GM12873 (cell line): Measurements from ENCODE around the gene CCR9.

Experiments used
- TF ChIP-seq, protein P1 (sequence below): IDR thresholded peaks from 2 replicates; pipeline ENCODE4 v1.5.1; 2012; ENCODE audit warnings: low read depth, mild to moderate bottlenecking, moderate library complexity, low read length, control low read depth; ENCODE audit not compliant: insufficient read depth; ENCODE audit errors: missing control alignments

The CCR9 gene

DNA sequence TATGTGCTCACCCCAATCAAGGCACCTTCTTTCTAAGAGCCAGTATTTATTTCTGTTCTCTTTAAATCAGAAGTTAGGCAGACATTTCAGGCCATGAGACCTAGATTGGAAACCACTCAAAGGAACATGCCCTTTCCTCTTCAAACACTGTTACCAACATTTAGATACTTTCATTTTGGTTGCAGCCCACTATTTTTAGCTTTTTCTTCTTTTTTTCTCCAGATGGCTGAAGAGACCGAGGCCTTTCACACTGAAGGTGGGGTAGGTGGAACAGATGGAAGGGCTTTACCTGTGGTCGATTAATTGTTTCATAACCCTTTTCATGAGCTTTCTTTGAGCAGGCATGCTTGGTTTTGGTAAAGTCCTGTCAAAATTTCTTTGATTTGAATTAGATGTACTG, 33.5 kb upstream of the CCR9 start:
- TF ChIP-seq, protein P1, sequence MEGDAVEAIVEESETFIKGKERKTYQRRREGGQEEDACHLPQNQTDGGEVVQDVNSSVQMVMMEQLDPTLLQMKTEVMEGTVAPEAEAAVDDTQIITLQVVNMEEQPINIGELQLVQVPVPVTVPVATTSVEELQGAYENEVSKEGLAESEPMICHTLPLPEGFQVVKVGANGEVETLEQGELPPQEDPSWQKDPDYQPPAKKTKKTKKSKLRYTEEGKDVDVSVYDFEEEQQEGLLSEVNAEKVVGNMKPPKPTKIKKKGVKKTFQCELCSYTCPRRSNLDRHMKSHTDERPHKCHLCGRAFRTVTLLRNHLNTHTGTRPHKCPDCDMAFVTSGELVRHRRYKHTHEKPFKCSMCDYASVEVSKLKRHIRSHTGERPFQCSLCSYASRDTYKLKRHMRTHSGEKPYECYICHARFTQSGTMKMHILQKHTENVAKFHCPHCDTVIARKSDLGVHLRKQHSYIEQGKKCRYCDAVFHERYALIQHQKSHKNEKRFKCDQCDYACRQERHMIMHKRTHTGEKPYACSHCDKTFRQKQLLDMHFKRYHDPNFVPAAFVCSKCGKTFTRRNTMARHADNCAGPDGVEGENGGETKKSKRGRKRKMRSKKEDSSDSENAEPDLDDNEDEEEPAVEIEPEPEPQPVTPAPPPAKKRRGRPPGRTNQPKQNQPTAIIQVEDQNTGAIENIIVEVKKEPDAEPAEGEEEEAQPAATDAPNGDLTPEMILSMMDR: no peak

DNA sequence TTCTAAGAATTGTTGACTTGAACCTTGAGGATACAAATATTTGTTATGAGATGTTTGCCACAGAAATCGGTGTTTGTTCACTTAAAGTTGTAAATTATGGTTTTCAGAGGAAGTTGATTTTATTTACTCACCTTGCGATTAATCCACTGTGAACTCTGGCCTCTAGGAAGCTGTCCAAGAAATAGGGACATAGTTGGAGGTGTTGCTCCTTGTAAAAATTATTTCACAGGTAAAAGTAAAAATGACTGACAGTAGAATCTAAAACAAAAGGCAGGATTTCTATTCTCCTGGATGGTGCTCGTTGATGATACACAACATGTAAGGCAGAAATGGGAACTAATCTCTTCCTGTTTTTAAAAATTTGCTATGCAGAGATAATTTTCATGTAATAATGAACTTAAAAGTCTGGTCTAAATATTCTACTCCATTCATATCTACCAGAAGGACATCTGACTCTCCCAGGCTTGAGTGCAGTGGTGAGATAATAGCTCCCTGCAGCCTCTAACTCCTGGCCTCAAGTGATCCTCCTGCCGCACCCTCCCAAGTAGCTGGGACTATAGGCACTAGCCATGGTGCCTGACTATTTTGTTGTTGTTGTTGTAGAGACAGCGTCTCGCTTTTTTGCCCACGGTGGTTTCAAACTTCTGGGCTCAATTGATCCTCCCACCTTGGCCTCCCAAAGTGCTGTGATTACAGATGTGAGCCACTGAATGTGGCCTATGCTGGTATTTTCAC, 27.4 kb upstream of the CCR9 start:
- TF ChIP-seq, protein P1: no peak

DNA sequence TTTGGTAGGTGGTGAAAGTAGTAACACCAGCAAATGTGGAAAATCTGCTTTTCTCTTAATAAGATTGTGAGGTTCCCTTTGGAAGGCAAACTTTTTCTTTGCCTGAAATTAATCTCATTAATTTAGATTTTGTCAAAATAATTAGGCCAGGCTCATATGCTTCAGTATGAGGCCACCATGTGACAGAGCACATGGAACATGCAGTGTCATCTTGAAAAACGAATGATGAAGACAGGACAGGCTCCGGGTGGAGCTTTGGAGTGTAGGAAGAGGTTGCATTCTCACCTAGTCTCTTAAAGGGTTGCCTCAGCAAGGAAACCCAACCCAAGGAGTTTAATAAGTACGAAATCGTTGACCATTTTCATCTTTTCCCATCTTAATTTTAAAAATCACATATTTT, 25.9 kb upstream of the CCR9 start:
- TF ChIP-seq, protein P1: no peak

DNA sequence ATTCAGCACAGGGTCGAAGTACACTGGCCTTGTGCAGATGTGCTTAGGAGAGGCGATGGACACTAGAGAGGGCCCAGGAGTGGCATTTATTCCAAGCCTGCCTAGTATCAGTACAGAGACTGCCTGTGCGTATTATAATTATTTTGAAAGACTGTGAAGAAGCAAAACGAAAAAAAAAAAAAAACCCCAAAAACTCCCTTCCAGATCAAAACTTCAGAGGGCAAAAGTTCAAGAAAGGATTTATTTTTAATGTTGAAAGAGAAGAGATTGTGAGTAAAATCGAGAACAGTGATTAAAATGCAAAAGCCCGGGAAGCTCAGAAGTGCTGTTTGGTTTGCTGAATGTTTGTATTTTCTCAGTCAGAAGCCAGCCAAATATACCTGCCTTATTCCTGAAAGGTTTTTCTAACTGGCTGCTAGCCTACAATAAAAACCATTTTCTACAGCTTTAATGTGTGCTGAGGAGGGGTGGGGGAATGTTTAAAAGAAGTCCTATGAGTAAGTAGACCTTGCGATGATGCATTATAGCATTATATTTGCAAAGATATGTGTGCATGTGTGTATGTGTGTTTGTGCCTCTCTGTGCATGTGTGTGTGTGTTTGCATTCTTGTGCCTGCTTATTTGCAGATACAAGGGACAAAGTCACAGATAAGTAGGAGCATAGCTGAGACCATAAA, 25.2 kb upstream of the CCR9 start:
- TF ChIP-seq, protein P1: no peak

DNA sequence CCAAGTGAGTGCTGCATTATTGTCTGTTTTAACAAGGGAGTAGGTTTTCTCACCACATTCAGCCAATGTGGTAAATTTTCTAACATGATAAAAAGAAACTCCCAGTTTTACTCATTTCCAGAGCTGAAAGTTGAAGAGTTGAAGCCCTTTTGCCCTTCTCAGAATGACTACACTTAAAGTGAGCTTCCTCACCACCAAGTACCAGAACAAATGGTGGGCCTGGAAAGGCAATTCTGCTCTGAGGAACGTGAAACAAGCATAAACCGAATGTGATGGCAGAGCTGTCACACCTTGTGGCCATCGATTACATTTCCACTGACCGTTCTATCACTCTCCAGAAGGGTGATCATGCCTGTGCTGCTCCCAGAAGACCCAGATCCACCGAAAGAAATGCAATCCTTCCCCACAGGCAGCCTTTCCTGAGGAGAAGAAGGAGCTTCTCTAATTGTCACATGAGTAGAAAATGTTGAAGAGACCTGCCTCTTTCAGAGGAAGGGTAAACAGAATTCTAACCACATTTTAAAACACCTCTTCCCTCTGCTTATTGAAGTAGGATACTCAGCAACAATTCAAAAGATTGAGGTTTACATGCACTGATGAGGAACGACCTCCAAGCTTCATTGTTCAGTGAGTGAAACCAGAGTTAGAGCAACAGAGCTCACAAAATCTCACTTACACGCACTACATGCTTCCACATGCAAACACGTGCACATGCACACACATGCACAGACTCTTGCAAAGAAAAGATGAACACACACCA, 21.4 kb upstream of the CCR9 start:
- TF ChIP-seq, protein P1: no peak

DNA sequence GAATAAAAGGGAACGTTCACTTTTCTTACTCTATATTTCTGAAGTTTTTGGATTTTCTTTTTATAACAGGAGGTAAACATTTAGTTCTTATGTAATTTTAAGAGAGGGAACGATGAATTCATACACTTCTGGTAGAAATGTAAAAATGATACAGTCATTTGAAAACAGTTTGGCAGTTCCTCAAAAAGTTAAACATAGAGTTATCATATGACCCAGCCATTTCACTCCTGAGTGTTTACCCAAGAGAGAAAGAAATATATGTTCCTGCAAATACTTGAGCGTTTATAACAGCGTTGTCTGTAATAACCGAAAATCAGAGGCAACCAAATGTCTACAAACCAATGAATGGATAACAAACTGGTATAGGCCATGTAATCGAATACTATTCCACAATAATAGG, 20.8 kb upstream of the CCR9 start:
- TF ChIP-seq, protein P1: no peak

DNA sequence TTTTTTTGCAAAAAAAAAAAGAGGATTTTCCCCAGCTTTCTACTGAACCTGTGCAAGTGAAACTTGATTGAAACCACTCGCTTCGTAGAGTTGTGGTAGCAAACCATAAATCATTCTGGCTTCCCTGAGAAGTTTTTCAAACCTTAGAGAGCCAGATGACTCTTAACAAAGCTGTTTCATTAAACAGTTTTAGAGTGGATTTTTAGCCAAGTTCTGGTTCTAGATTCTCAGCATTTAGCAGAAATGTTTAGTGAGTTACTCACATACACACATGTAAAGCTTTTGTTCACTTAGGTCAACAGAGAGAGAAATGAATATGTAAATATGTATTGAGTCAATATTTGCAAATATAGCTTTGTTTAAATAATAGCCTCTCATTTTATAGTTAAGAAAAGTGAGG, 18.1 kb upstream of the CCR9 start:
- TF ChIP-seq, protein P1: no peak
